Embryonic facial prominence (tissue), 1 donor: ENCODE data around the gene ERG.

Experiments
- DNase-seq: peaks from one replicate; pipeline ENCODE4 v3.0.0-alpha.2; 2016; ENCODE audit errors: extremely low spot score

ERG gene

DNA sequence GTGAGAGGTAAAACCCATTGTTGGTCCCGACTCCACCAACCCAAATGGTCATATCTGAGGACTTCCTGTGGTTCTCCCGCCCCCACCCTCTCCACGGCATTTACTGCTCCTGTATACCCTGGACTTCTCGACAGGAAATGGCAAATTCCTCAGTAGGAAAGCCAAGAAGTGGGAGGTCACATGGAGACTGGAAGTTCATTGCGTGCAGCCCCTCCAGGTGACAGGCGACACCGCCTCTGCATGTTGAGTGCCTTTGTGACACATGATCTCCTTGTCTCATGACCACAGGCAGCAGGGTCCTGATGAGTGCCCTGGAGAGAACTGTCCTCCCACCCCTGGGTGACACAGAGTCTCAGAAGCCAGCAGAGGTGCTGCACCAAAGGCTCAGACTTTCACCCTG is 24.2 kb downstream of the ERG start:
- no peak for DNase-seq

DNA sequence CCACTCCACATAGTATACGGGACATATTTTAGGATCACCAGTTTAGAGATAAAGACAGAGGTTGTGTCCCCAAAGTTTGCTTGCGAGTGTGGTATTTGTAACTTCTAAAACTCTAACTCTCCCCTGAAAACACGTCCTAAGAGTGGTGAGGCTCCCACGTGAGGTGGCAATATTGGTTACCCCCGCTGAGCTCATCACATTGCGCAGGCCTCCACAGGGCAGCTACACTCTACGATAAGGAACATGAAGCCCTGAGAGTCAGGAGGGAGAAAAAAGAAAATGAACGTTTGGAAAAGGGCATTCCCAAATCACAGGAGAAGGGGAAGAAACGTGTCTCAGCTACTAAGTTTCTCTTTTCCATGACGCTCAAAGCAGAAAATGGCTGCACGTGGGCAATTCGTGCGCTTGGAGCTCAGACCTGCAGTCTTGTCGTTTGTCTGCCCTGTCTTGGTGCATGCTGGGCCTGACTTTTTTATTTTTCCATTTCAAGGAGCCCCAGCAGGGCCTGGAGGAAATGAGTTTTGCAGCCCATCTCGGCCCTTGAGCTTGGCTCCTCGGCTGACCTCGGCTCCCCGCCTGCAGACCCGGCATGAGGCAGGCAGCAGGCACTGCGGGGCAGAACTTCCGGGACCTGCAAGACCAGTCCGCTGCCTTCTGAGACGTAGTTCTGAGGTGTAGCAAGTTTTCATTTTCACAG is 25.7 kb downstream of the ERG start:
- DNase-seq, result no peak

DNA sequence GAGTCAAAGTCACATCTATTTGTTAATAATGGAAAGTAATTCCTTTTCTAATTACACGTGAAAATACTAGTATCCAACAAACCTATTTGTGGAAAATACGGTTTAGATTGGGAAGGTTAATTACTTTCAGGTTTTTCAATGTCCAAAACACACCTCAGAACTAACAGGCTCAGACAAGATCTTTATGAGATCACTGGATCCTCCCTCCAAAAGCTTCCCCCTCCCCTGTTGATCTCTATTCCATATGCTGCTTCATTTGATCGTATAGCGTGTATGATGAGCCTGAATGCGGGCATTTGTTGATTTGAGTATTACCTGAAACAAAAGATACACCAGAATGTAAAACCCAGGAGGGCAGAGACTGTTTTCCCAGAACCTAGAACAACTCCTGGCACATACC is 26.5 kb downstream of the ERG start:
- DNase-seq, result no peak

DNA sequence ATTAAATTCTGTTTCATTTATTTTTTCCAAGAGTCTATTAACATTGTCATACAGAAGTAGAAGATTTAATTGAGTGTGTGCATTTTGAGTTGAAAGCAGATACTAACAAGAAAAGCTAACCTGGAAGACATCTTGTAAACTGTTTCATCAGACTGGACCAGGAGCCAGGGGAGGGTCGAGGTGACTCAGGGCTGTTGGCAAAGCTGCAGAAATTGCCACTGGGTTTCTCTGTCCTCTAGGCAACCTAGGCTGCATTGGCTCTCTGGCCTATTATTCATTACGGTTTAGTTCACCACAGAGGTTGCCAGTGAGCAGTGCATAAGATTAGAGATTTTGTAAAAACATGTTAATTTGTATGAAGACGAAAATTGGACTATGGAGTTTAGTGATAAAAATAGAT is 27.5 kb downstream of the ERG start:
- DNase-seq, result no peak

DNA sequence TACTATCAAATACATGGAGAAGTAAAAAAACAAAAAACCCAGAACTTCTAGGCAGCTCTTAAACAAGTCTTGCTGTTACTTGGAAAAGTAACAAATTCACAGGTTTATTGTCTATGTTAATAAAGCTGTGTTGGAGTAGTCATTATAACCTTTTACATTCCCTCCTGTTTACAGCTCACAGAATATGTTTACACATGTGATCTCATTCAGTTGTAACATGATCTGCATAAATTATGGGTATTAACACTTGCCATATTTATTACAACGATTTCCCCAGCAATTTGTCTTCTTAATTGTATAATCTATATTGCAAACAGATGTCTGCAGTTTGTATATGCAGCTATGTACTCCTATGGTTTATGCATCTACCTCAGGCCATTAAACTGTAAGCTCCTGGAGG is 28.6 kb downstream of the ERG start:
- DNase-seq, result no peak

DNA sequence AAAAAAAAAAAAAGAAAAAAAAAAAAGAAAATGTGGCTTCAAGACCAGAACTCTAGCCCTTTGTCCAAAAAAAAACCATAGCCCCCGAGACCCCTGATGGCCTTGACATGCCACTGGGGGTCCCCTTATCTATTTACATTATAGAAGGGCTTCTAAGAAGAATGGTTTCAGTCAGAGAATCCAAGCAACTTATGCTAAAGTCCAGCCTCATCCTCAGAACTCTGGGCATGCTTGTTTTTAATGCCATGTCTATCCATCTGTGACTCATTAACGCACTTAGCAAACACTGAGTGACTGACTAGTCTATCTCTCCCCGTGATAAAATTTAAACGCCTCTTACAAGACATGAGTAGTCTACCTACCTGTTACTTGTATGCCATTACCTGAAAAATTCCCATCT is 29.3 kb downstream of the ERG start:
- no peak for DNase-seq

DNA sequence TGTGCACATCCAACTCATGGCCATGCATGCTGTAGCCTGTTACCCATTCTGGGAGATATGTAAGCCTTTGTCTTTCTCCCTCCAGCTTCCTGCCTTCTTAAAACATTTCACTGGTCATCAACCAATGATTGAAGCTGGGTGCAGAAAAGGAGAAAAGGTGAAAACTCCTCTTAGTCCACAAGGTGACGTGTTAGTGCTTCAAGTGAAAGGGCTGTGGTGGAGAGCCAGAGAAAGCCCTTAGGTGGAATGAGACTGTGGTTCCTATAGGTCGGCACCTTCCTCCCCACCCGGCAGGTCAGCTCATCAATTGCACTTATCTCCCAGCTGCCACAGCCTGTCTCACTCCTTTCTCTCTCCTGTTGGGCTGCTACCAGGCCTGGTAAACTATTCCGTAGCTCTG is 30.4 kb downstream of the ERG start:
- no peak for DNase-seq

DNA sequence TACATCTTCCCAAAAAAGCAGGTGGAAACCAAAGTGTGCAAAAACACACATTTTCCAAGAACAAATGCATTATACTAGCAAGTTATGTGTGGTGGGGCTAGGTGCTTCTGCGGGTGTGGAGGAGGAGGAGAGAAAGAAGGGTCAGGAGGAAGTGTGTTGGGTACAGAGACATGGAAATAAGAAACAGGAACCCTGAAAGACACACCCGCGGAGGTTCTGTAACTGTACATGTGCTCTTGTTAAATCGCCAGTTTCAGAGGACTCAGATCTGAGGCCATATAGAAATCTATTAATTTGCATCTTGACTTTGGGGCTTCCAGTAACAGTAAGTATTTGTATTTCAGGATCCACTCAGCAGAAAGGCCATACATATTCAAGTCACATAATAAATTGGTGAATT is 30.9 kb downstream of the ERG start:
- DNase-seq, result no peak

DNA sequence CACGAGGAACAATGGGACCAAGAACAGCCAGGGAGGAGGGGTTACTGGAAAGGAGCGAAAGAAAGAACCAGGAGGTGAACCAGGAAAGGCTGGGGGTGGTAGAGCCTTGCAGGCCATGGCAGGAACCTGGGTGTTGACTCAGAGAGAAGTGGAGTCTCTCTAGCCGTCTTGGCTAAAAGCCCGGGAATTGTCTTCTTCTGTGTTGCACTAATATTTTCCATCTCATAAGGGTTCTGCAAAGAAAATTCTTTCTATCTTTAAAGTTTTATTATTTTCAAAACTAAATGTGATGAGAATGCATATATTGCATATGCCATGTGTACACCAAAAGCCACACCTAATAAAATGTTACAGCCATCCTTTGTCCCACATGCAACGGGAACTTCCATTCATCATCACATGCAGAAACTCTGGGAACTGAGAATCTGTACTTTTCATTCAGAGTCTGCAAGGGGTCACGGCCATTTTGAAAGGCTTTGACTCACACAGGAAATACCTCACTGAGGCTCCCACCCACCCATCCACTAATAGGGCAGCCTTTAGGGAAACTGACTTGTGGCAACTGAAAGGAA is 38.0 kb downstream of the ERG start:
- DNase-seq, result no peak

DNA sequence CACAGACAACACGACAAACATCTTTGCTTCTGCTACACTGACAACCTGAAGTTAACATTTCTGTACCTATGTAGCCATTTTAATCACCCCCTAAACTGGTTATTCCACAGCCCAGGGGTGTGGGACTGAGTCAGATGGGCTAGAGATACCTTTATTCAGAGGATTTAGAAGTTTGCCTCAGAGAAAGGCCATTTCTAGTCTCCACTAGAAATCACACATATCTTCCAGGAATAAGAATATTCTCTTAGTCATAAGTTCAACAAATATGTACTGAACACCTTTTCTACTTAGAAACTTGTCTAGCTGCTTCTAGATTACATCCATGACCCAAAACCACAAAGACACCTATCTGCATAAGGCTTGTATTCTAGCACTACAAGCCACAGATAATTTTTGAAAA is 38.8 kb downstream of the ERG start:
- DNase-seq, result no peak

DNA sequence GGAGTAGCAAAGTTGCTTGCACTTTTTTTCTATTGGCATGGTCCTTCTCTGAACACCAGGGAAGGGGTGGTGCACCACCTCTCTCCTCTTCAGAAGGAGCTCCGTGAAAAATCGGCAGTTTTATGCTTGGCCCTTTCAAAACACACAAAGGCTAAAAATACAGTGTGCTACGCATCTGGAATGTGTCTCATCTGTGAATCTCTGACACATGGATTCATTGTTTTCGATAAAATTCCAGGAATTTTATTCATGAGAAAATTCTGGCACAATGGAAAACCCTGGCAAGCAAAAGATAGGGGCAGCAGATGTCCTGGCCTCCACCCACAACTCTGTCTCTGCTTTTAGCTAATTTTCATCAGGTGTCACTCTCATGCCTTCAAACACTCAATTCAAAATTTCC is 42.9 kb downstream of the ERG start:
- DNase-seq, result no peak

DNA sequence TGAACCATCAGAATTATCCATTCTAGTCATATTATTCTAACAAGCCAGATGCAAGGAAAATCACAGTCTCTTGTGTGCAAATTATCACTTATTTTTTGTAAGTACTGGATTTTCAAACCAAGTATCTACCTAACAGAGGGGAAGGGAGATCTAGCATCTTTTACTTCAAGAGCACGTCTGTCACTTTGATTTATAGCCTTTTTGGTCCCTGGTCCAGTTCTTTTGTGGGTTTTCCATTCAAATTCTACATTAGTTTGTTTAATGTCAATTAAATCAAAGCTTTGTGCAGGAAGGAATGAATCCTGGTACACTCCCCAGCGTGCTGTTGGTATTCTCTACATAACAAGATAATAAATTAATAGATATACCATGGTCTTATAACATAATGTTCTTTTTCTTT is 43.6 kb downstream of the ERG start:
- DNase-seq, result no peak

DNA sequence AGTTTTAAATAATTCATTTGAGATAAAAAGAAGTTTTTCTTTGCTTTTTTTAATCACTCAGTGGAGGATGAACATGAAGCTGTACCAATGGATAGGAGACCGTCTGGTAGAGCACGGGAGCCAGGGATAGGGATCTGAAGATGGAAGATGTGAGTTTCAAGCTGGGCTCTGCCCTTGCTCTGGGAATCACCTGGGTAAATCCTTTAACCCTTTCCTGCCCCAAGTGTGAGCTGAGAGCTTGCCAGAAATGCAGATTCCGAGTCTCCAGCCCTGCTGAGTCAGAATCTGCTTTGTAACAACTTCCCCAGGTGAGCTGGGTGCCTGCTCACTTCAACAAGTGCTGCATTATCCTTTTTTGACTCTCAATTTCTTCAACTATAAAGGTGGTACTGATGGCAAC is 44.1 kb downstream of the ERG start:
- DNase-seq, result no peak

DNA sequence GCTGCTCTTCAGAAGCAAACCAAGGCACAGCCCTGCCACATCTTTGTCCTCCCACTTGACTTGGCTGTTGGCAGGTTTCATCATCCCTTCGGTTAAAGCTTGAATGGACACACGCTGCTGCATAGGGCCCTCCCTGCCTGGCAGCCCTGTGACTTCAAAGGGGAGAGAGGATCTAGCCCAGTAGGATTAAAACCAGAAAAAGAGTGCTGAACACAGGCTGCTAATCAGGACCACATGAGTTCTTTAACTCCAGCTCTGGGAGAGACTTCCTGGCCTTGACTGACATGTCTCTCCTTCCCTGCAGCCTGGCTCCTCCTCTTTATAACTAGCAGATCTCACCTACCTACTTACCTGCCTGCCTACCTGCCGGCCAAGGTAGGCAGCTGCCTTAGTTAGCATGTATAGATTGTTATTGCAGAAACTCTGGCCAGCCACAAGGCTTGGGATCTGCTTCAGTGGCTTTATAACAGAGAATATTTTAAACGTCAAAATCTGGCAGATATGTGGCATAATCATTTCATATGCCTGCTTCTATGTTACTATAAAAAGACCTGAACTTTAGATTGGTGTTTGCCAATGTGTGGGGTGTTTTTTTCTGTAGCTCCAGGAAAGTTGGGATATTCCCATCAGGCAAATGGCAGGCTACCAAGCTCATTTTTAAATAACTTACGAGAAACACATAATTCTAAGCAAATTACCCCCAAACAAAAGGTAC is 49.4 kb downstream of the ERG start:
- DNase-seq, result no peak

DNA sequence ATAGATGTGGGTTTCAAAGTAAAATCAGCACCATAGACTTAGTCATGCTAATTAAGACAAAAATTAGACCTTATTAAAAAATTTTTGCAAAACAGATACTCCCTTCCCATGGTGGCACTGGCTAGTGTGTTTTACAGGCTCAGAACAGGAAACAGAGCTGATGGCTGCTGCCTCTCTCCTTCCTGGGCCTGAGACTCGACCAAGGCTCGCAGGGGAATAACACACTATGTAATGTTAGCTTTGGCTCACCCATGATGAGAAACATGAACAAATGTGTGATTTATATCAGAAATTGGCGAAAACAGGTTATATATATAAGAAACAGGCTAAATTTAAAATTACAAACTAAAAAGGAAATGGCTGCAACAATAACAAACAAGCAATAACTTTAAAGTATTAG is 50.7 kb downstream of the ERG start:
- no peak for DNase-seq

DNA sequence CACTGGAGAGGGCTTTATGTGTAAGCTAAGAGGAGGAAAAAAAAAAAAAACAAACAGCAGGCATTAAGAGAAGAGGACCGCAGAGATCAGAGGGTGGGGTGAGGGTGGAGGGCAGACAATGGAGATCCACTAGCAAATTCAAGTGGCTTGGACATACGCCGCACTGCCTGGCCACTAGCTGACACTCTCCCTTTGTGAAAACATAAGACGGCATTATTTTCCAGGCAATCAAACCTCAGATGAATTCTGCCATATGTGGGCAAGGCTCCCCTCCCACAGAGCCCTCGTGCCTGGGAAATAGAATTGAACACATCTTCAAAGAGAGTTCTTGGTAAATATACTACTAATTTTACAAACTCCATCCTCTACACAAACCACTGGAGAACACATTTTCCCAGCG is 53.6 kb downstream of the ERG start:
- DNase-seq, result no peak

DNA sequence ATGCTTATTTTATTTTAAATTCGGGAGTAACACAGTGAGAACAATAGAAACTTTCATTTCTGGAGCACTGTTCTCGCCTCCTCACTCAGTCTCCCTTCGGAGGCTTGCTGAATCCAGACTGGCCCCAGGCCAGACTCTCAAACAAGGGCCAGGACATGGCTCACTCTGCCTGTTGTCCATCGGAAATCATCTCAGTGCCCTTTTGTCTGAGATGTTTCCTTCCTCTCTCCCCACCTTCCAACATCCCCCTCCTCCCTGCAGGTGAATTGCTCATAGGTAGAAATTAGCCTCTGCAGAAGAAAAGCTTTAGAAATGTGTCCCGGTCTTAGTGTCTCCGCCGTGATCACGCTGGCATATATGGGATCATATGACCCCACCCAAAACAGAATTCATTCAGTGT is 55.2 kb downstream of the ERG start:
- no peak for DNase-seq

DNA sequence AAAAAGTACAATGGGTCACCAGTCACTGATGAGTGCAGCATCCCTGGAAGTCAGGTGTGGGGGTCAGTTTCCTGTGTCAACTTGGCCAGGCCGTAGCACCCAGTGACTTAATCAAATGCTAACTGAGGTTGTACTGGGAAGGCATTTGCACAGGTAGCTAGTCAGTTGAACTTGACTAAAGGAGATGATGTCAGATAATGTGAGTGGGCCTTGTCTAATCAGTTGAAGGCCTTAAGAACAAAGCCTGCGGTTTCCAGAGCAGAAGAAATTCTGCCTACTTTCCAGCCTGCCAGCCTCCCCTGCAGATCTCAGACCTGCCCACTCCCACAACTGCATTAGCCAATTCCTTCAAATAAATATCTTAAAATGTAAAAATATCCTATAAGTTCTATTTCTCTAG is 57.1 kb downstream of the ERG start:
- no peak for DNase-seq

DNA sequence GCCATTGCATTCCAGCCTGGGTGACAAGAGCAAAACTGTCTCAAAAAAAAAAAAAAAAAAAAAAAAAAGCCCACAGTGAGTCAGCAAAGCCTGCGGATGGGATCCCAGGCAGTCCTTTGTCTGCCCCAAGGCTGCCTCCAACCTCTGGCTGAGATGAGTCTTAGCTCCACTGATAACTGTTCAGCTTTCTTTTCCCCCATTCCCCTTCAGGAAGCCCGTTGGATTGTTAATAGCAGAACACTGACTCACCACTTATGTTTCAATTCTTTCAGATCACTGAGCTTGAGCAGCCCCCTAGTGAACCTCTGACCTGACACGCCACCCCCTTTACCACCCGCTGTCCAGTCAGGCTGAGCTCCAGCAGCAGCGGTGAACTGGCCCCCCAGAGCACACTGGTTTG is 57.5 kb downstream of the ERG start:
- DNase-seq, result no peak

DNA sequence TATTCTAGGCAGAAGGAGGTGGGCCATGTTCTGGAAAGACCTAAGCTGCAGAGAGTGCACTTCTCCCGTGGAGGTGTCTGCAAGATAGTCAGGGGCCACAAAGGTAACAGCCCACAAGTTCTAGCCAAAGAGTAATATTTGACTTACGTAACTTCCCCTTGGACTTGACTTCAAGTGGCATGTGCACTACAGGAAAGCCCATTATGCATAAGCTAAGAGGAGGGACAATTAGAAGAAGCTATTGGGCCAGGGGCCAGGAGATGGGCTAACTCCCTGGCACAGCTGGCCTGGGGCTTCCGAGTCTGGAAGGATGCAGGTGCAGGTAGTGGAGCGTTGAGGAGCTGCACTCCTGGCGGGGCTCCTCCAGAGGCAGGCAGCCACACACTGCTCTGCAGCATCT is 58.3 kb downstream of the ERG start:
- no peak for DNase-seq

DNA sequence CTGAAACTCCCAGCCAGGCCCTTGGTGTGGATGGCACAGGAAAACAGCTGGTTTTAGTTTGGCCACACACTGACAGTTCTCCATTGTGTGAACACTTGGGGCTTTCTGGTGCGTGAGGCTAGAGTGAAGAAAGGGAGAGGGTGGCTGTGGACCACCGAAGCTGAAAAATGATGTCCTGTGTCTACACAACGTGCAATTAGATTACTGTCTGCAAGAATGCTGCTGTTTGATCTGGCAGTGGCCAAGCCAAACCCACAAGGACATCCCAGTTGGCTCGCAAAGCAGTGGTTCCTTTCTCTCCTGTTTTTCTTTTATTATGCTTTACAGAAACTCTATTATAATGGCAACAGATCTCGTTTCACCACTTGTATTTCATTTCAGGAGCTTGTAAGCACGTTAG is 58.9 kb downstream of the ERG start:
- no peak for DNase-seq

DNA sequence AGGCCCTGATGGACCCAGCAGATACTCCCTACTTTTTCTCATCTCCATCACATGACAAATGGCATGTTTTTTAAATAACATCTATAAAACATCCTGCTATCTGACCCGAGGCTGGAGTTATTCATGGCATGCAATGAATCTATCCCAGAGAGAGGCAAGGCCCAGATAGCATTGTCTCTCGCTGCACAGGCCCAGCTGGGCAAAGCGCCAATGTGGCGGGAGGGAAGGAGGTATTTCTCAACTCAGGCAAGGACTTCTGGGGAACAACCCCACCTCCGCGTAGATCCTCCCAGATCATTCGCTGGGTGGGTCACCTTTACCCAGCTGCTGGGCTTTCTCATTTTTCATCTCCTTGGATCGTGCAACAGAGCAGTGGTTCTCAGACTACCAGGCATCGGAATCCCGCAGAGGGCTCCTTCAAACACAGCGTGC is 59.8 kb downstream of the ERG start:
- no peak for DNase-seq

DNA sequence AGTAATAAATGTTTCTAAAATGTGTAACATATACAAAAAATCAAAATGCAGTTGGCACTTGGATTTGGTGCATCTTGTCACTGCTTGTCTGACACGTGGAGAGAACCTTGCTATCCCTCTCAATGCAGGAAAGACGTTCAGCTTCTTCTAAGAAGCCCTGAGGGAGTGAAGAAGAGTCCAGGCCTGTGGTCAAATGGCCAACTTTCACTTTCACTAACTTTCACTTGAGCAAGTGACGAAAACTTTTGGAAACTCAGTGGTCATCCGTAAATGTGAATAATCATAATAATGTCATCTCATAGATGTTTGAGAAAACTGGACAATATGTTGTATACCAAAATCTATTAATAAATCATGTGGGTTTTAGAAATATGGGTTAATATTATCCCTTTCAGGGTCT is 61.9 kb downstream of the ERG start:
- DNase-seq, result no peak
